ENCODE results near the gene C11orf16.

Gene C11orf16

DNA sequence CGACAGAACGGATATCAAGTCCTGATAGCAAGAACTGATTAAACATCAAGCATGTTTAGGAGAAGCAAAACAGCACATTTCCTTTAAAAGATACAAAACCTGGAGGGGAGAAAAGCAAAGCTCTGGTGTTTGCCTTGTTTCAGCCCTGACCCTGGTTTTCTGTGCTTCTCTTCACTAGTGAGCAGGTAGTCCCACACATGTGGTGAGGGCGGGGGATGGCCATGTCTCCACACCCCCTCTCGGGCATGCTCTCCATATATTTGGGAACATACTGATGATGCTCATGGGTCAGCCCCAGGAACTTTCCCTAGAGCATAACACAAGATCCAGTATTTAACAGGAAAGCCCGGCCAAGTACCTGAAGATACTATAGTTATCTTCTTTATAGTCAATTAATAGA lies 10.1 kb downstream of the C11orf16 start:
- Mint-ChIP-seq H3K27ac (no peak overlapping the region), H3K27me3 (ENCODE audit: low read depth) (no peaks in the 10 kb centered on the region), H3K4me3 (no peak overlapping the region), H3K4me1 (peaks cover 14% of the 10 kb centered on the region), H3K36me3 (ENCODE audit: low read depth) (peaks cover 30% of the 10 kb centered on the region), H3K9me3 (no peaks in the 10 kb centered on the region)
- no peak for TF ChIP-seq CTCF (IDR thresholded peaks at IDR 0.05; ENCODE audit: unreplicated experiment in 3 of 3)

DNA sequence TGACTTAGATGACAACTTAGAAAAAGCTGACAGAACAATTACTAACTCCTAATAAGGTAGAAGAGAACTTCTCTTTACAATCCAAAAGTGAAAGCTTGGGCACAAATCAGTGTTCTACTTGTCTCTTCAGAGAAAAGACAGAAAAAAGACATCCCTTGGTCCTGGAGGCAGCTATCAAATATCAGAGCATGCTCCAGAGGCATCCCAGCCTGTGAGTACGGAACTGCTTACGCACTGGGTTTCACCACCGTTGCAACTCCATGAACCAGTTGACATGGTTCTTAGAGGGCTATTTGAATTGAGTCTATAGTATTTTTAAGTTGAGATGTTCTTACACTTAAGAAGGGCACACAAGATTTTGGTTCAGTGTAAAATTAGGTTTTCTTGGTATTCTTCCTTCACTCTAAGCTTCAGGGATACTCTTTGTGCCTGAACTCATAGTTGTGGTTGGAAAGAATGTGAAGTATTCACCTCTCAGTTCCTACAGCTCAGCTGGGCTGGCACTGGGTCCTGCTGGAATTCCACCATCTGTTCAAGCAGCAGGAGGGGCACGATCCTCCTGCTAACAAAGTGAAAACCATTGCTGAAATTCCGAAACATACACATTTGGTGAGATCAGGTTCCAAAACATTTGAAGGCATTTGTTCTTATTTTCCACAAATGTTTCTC lies 15.5 kb downstream of the C11orf16 start:
- H3K27ac Mint-ChIP-seq, result peak overlapping the region; percentile 64 to 94 (median 69)
- TF ChIP-seq CTCF (IDR thresholded peaks at IDR 0.05; ENCODE audit: unreplicated experiment in 3 of 3), result no peak
- peaks cover 48% of the 10 kb centered on the region for H3K4me1 Mint-ChIP-seq
- H3K4me3 Mint-ChIP-seq, result peak overlapping the region in 1 of 3 experiments; percentile 62
- peaks cover 50% of the 10 kb centered on the region for H3K36me3 Mint-ChIP-seq (ENCODE audit: low read depth)
- no peaks in the 10 kb centered on the region for H3K27me3 Mint-ChIP-seq (ENCODE audit: low read depth)
- no peaks in the 10 kb centered on the region for H3K9me3 Mint-ChIP-seq

- Mint-ChIP-seq H3K27me3 (ENCODE audit: low read depth) (no peaks in the 10 kb centered on the region), H3K9me3 (no peaks in the 10 kb centered on the region), H3K4me3 (peak overlapping the region; percentile 69 to 78 (median 70)), H3K4me1 (peaks cover 56% of the 10 kb centered on the region), H3K36me3 (ENCODE audit: low read depth) (peaks cover 38% of the 10 kb centered on the region), H3K27ac (peak overlapping the region; percentile 83 to 89 (median 88))
- TF ChIP-seq CTCF (IDR thresholded peaks at IDR 0.05; ENCODE audit: unreplicated experiment in 3 of 3), result no peak
Measured at GRCh38 chr11:8914661-8915018, 18.1 kb downstream of the C11orf16 start.

- peak; percentile 60 to 70 (median 67) for TF ChIP-seq CTCF (IDR thresholded peaks at IDR 0.05; ENCODE audit: unreplicated experiment in 3 of 3)
- peaks cover 60% of the 10 kb centered on the region for H3K4me1 Mint-ChIP-seq
- no peaks in the 10 kb centered on the region for H3K27me3 Mint-ChIP-seq (ENCODE audit: low read depth)
- no peaks in the 10 kb centered on the region for H3K9me3 Mint-ChIP-seq
- peaks cover 37% of the 10 kb centered on the region for H3K36me3 Mint-ChIP-seq (ENCODE audit: low read depth)
- peak overlapping the region; percentile 69 to 78 (median 70) for H3K4me3 Mint-ChIP-seq
- peak overlapping the region; percentile 83 to 89 (median 88) for H3K27ac Mint-ChIP-seq
Measured at GRCh38 chr11:8913961-8914660, 18.6 kb downstream of the C11orf16 start.

- peak within 1 kb of the TSS; percentile 92 to 99 (median 95) for H3K27ac Mint-ChIP-seq
- TF ChIP-seq CTCF (IDR thresholded peaks at IDR 0.05; ENCODE audit: unreplicated experiment in 3 of 3), result no peak
Measured at GRCh38 chr11:8911029-8911823, 21.5 kb downstream of the C11orf16 start, which contains the start of gene AKIP1. Gene AKIP1 (plus strand): TSS chr11:8911189. CDS start chr11:8911450, 261 bp downstream.

More at GRCh38 chr11:8911029-8911823, 21.5 kb downstream of the C11orf16 start, which contains the start of gene AKIP1:
- H3K36me3 Mint-ChIP-seq (ENCODE audit: low read depth), result peaks cover 13% of the 10 kb centered on the region
- H3K4me3 Mint-ChIP-seq, result peak within 1 kb of the TSS; percentile 95 to 98 (median 95)
- no peaks in the 10 kb centered on the region for H3K9me3 Mint-ChIP-seq
- no peaks in the 10 kb centered on the region for H3K27me3 Mint-ChIP-seq (ENCODE audit: low read depth)
- H3K4me1 Mint-ChIP-seq, result peaks cover 48% of the 10 kb centered on the region

Data from nephron (organoid).